Mammary epithelial cell (primary cell): Measurements from ENCODE around the gene FOXK1.

Experiments used
- EZH2 ChIP-seq: IDR thresholded peaks from 2 replicates; pipeline ENCODE4 v1.6.1; 2012; ENCODE audit warnings: low read length, inconsistent platforms, borderline replicate concordance
- TF ChIP-seq, protein P1 (sequence below), 2 donors: IDR thresholded peaks in 1 of 2; conservative IDR thresholded peaks in 1 of 2; 2 replicates each; pipeline ENCODE4 v1.5.1; 2011 to 2012; ENCODE audit warnings: inconsistent platforms in 2 of 2, low read length in 2 of 2, mild to moderate bottlenecking in 2 of 2, control low read depth in 1 of 2, low read depth in 1 of 2; ENCODE audit not compliant: insufficient read depth in 1 of 2; ENCODE audit errors: extremely low read depth in 1 of 2

DNA sequence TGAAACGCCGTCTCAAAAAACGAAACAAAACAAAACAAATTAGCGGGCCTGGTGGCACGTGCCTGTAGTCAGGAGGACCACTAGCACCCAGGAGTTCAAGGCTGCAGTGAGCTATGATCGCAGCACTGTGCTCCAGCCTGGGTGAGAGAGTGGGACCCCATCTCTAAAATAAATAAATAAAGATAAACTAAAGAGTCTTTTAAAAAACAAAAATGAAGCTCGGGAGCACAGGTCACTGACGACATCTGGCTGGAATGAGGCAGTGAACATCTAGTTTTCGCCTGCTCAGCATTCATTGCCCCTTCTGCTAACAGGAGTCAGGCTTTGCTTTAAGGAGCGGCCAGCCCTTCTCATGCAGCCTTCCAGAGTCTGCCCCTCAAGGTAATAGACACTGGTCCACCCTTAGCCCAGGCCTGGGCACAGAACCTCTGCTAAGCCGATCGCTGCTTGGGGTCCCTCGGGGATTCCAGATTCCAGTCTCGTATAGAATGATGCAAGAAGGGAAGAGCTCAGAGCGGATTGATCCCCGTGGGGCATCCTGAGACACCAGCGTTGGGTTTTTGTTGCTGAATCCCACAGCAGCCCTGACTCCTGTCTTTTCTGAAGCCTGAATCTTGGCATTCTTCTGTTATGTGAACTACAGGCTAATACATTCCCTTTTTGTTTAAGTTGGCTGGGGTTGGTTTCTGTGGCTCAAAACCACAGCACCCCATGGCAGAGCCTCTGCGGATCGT is 14.2 kb upstream of the FOXK1 start:
- TF ChIP-seq, protein P1, sequence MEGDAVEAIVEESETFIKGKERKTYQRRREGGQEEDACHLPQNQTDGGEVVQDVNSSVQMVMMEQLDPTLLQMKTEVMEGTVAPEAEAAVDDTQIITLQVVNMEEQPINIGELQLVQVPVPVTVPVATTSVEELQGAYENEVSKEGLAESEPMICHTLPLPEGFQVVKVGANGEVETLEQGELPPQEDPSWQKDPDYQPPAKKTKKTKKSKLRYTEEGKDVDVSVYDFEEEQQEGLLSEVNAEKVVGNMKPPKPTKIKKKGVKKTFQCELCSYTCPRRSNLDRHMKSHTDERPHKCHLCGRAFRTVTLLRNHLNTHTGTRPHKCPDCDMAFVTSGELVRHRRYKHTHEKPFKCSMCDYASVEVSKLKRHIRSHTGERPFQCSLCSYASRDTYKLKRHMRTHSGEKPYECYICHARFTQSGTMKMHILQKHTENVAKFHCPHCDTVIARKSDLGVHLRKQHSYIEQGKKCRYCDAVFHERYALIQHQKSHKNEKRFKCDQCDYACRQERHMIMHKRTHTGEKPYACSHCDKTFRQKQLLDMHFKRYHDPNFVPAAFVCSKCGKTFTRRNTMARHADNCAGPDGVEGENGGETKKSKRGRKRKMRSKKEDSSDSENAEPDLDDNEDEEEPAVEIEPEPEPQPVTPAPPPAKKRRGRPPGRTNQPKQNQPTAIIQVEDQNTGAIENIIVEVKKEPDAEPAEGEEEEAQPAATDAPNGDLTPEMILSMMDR (conservative IDR thresholded peaks at IDR 0.05 in 1 of 2, IDR thresholded peaks at IDR 0.05 in 1 of 2; ENCODE audit: extremely low read depth in 1 of 2, insufficient read depth in 1 of 2, low read depth in 1 of 2, low read length in 2 of 2) = no peak
- no peak for TF ChIP-seq EZH2
